Measurements from ENCODE around the gene ZBTB20.

GRCh38 chr3:114615523-114616085 is 531.5 kb downstream of the ZBTB20 start:
- TF ChIP-seq POLR2A (IDR thresholded peaks at IDR 0.05) (no peak), CTCF (IDR thresholded peaks at IDR 0.05) (no peak), EP300 (IDR thresholded peaks at IDR 0.05) (no peak)
